Measurements from ENCODE around the gene ABHD6.
A peak's percentile ranks its signal among the peaks of the same experiment; 100 is the strongest.
"Not testable (repeated sequence)": the region's sequence is repeated elsewhere in the genome, so short reads cannot be mapped to it uniquely, and the experiment has no call there.

The ABHD6 gene

DNA sequence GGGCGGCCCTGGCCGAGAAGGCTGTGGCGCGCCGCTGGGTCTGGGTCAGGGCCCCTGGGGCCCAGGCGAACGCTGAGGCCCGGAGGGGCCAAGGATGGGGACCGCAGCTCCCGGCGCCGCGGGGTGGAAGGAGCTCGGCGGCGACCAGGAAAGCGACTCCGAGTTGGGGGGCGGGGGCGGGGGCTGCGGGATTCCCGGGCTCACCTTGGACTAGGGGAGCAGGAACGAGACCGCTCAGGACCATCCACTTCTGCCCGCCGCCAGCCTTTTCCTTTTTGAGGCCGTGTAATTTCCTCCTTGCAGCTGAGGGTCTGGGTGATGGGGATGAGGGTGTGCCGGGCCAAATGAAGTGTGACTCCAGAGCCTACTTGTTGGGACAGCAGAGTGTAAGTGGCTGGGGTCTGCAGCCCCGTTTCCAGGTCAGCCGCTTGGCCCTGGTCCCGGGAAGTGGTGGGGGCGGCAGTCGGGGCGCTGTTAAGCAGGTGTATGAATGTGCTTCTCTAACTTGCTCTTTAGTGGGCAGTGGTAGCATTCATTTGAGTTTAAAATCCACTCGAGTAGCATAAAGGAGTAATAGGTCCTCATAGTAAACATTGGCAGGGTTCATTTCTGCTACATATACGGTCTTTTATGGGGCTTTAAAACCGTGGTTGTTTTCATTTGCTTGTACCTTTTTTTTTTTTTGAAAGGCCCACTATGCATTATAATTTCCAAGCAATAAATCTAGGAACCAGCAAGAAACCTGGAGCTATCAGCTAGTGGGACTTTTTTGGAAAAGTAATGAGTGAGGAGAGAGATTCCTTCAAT lies 95.8 kb downstream of the ABHD6 start:
- H4K20me1 ChIP-seq, result peaks cover 0 to 3% (median 0%) of the 10 kb centered on the region in 11 experiments; a peak in 1 of 22 replicates
- H3K4me1 ChIP-seq, result peaks cover 51 to 56% (median 53%) of the 10 kb centered on the region in 10 experiments
- no peaks in the 10 kb centered on the region for H3K27me3 ChIP-seq
- no peak for TF ChIP-seq Cebpa-rat (IDR thresholded peaks at IDR 0.05)
- H3K27ac ChIP-seq, result peak overlapping the region; percentile 90 to 99 (median 95)
- H3K9me3 ChIP-seq (replicated peaks in 1 of 11), result peaks cover 0 to 6% (median 0%) of the 10 kb centered on the region in 11 experiments; a peak in 1 of 22 replicates
- peak overlapping the region; percentile 84 to 98 (median 96) for H3K4me2 ChIP-seq
- peaks cover 0 to 25% (median 24%) of the 10 kb centered on the region in 11 experiments; a peak in 19 of 22 replicates for H3K36me3 ChIP-seq
- H3K4me3 ChIP-seq, result peak overlapping the region; percentile 77 to 98 (median 96)
- peak overlapping the region; percentile 92 to 98 (median 96) for H3K9ac ChIP-seq

GRCh38 chr3:58334013-58334321 lies 96.4 kb downstream of the ABHD6 start:
- H3K9ac ChIP-seq, result peak overlapping the region; percentile 92 to 98 (median 96)
- H3K4me1 ChIP-seq, result peaks cover 53 to 61% (median 58%) of the 10 kb centered on the region in 10 experiments
- H4K20me1 ChIP-seq, result peaks cover 0 to 3% (median 0%) of the 10 kb centered on the region in 11 experiments; a peak in 1 of 22 replicates
- H3K4me3 ChIP-seq, result peak overlapping the region; percentile 77 to 98 (median 96)
- peaks cover 0 to 10% (median 0%) of the 10 kb centered on the region in 11 experiments; a peak in 4 of 22 replicates for H3K9me3 ChIP-seq (replicated peaks in 1 of 11)
- peak overlapping the region; percentile 90 to 99 (median 95) for H3K27ac ChIP-seq
- H3K4me2 ChIP-seq, result peak overlapping the region; percentile 77 to 98 (median 96)
- H3K36me3 ChIP-seq, result peaks cover 2 to 31% (median 30%) of the 10 kb centered on the region in 11 experiments; a peak in 20 of 22 replicates
- no peak for TF ChIP-seq Cebpa-rat (IDR thresholded peaks at IDR 0.05)
- no peaks in the 10 kb centered on the region for H3K27me3 ChIP-seq

DNA sequence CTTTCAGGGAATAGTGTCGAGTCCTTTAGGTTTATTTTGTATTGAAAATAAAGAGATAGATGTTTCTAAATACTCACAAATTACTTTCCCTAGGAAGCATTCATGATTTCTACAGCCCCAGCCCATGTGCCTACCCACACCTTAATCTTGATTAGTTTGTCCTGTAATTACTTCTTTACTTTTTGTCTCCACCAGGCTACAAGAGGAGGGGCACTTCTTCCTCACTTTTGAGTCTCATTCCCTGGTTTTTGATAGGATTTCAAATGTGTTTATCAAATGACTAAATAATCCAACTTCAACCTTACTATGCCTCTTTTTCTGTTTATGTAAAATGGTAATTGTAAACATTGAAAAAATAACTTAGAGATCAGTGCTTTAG lies 96.9 kb downstream of the ABHD6 start:
- H3K9ac ChIP-seq, result peak overlapping the region; percentile 92 to 98 (median 96)
- H3K27me3 ChIP-seq, result no peaks in the 10 kb centered on the region
- peaks cover 0 to 5% (median 0%) of the 10 kb centered on the region in 11 experiments; a peak in 1 of 22 replicates for H4K20me1 ChIP-seq
- peaks cover 0 to 10% (median 0%) of the 10 kb centered on the region in 11 experiments; a peak in 5 of 22 replicates for H3K9me3 ChIP-seq (replicated peaks in 1 of 11)
- peak overlapping the region; percentile 77 to 98 (median 96) for H3K4me2 ChIP-seq
- peaks cover 53 to 66% (median 63%) of the 10 kb centered on the region in 10 experiments for H3K4me1 ChIP-seq
- H3K36me3 ChIP-seq, result peaks cover 7 to 36% (median 35%) of the 10 kb centered on the region in 11 experiments; a peak in 21 of 22 replicates
- H3K27ac ChIP-seq, result peak overlapping the region; percentile 90 to 99 (median 95)
- peak overlapping the region; percentile 77 to 98 (median 96) for H3K4me3 ChIP-seq
- no peak for TF ChIP-seq Cebpa-rat (IDR thresholded peaks at IDR 0.05)

DNA sequence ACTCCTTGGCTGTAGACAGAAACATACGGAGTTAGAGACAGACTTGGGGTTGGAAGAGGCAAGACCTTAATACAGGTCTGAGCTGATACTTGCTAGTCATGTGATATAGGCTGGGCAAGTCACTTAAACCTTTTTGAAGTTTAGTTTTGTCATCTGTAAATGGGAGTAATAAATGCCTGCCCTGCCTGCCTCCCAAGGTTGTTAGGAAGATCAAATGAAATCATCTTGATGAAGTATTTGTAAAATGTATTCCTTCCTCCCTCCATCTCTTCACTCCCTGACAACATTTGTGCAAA lies 98.0 kb downstream of the ABHD6 start:
- H3K36me3 ChIP-seq, result peaks cover 14 to 47% (median 46%) of the 10 kb centered on the region in 11 experiments; a peak in 21 of 22 replicates
- no peaks in the 10 kb centered on the region for H3K27me3 ChIP-seq
- peaks cover 0 to 8% (median 0%) of the 10 kb centered on the region in 11 experiments; a peak in 5 of 22 replicates for H4K20me1 ChIP-seq
- peak overlapping the region; percentile 77 to 98 (median 96) for H3K4me3 ChIP-seq
- peak overlapping the region; percentile 92 to 98 (median 96) for H3K9ac ChIP-seq
- peaks cover 56 to 73% (median 69%) of the 10 kb centered on the region in 10 experiments for H3K4me1 ChIP-seq
- peak overlapping the region; percentile 77 to 98 (median 96) for H3K4me2 ChIP-seq
- H3K9me3 ChIP-seq (replicated peaks in 1 of 11), result peaks cover 0 to 10% (median 0%) of the 10 kb centered on the region in 11 experiments; a peak in 5 of 22 replicates
- H3K27ac ChIP-seq, result peak overlapping the region; percentile 90 to 99 (median 95)
- no peak for TF ChIP-seq Cebpa-rat (IDR thresholded peaks at IDR 0.05)

GRCh38 chr3:58336135-58336882 lies 98.7 kb downstream of the ABHD6 start:
- Histone ChIP-seq H4K20me1 (peaks cover 0 to 15% (median 6%) of the 10 kb centered on the region in 11 experiments; a peak in 9 of 22 replicates), H3K4me3 (peak overlapping the region in 9 of 10 experiments; percentile 30 to 98 (median 95); a peak in 15 of 20 replicates), H3K9me3 (replicated peaks in 1 of 11) (peaks cover 0 to 10% (median 0%) of the 10 kb centered on the region in 11 experiments; a peak in 5 of 22 replicates), H3K4me2 (peak overlapping the region; percentile 77 to 98 (median 96)), H3K27ac (peak overlapping the region; percentile 33 to 99 (median 95); a peak in 21 of 22 replicates), H3K36me3 (peaks cover 14 to 54% (median 53%) of the 10 kb centered on the region in 11 experiments; a peak in 21 of 22 replicates), H3K9ac (peak overlapping the region; percentile 92 to 98 (median 96); a peak in 21 of 22 replicates), H3K27me3 (no peaks in the 10 kb centered on the region), H3K4me1 (peaks cover 56 to 73% (median 69%) of the 10 kb centered on the region in 10 experiments)
- no peak for TF ChIP-seq Cebpa-rat (IDR thresholded peaks at IDR 0.05)

DNA sequence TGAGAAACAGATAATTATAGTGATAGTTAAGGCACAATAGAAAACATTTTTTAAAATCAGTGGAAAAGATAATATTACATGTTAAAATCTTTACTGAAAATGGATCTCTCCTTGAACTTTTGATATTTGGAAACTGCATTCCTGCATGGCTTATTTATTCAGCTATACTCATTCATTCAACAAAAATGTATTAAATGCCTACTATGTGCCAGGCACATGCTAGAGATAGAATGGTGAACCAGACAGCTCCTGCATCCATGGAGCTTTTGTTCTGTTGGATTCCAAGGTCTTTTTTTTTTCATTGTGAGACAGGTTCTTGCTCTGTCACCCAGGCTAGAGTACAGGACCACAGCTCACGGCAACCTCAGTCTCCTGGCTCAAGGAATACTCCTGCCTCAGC lies 99.6 kb downstream of the ABHD6 start:
- peak overlapping the region in 10 of 11 experiments; percentile 32 to 98 (median 96); a peak in 11 of 22 replicates for H3K9ac ChIP-seq
- peak overlapping the region in 6 of 10 experiments; percentile 77 to 98 (median 96); a peak in 10 of 20 replicates for H3K4me3 ChIP-seq
- H3K9me3 ChIP-seq (replicated peaks in 1 of 11), result peaks cover 0 to 10% (median 0%) of the 10 kb centered on the region in 11 experiments; a peak in 5 of 22 replicates
- H3K36me3 ChIP-seq, result peaks cover 16 to 63% (median 62%) of the 10 kb centered on the region in 11 experiments; a peak in 21 of 22 replicates
- peak overlapping the region; percentile 77 to 98 (median 96); a peak in 21 of 22 replicates for H3K4me2 ChIP-seq
- H3K4me1 ChIP-seq, result peaks cover 55 to 73% (median 67%) of the 10 kb centered on the region in 10 experiments
- no peaks in the 10 kb centered on the region for H3K27me3 ChIP-seq
- no peak for TF ChIP-seq Cebpa-rat (IDR thresholded peaks at IDR 0.05)
- peaks cover 0 to 24% (median 10%) of the 10 kb centered on the region in 11 experiments; a peak in 10 of 22 replicates for H4K20me1 ChIP-seq
- peak overlapping the region; percentile 24 to 99 (median 95); a peak in 21 of 22 replicates for H3K27ac ChIP-seq

DNA sequence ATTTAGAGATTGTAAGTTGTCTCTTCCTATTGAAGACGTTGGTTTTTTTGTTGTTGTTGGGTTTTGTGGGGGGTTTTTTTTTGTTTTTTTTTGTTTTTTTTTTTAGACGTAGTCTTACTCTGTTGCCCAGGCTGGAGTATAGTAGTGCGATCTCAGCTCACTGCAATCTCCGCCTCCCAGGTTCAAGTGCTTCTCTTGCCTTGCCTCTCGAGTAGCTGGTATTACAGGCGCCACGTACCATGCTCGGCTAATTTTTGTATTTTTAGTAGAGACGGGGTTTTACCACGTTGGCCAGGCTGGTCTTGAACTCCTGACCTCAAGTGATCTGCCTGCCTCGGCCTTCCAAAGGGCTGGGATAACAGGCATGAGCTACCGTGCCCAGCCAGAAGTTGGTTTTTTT lies 101.6 kb downstream of the ABHD6 start:
- Histone ChIP-seq H4K20me1 (peaks cover 5 to 44% (median 26%) of the 10 kb centered on the region in 11 experiments; a peak in 15 of 22 replicates), H3K9me3 (replicated peaks in 1 of 11) (peaks cover 0 to 25% (median 5%) of the 10 kb centered on the region in 11 experiments; a peak in 10 of 22 replicates), H3K4me1 (peaks cover 62 to 89% (median 83%) of the 10 kb centered on the region in 10 experiments), H3K36me3 (peaks cover 33 to 83% (median 81%) of the 10 kb centered on the region in 11 experiments), H3K4me2 (peak overlapping the region in 8 of 11 experiments; percentile 77 to 98 (median 96); a peak in 8 of 22 replicates), H3K27ac (peak overlapping the region in 2 of 11 experiments; percentile 94 to 95; a peak in 5 of 22 replicates)
- H3K9ac ChIP-seq, H3K27me3 ChIP-seq, H3K4me3 ChIP-seq: not testable (repeated sequence)

Data from BLaER1 treated with 17β-estradiol and CSF1 and Interleukin-3, amounts not matched to agents 10 nM and 100 nM (cell line).